ENCODE results near the gene ZBTB46.

The ZBTB46 gene

GRCh38 chr20:63745424-63745805 is 85.6 kb downstream of the ZBTB46 start:
- no peak for TF ChIP-seq CTCF (IDR thresholded peaks at IDR 0.05; ENCODE audit: low read depth, low read length, missing control alignments)
- H3K4me3 ChIP-seq (ENCODE audit: low read depth, low read length), result no peak overlapping the region
- no peak for DNase-seq (ENCODE audit: low read depth)

GRCh38 chr20:63744574-63745423 is 86.3 kb downstream of the ZBTB46 start:
- DNase-seq (ENCODE audit: low read depth), result no peak

GRCh38 chr20:63744158-63744557 is 86.9 kb downstream of the ZBTB46 start:
- H3K4me3 ChIP-seq (ENCODE audit: low read depth, low read length), result no peak overlapping the region
- TF ChIP-seq CTCF (IDR thresholded peaks at IDR 0.05; ENCODE audit: low read depth, low read length, missing control alignments), result no peak
- no peak for DNase-seq (ENCODE audit: low read depth)

More at GRCh38 chr20:63744574-63745423, 86.3 kb downstream of the ZBTB46 start:
- TF ChIP-seq CTCF (IDR thresholded peaks at IDR 0.05; ENCODE audit: low read depth, low read length, missing control alignments), result no peak
- no peak overlapping the region for H3K4me3 ChIP-seq (ENCODE audit: low read depth, low read length)

- TF ChIP-seq CTCF (IDR thresholded peaks at IDR 0.05; ENCODE audit: low read depth, low read length, missing control alignments), result no peak
- no peak overlapping the region for H3K4me3 ChIP-seq (ENCODE audit: low read depth, low read length)
- no peak for DNase-seq (ENCODE audit: low read depth)
Observed at GRCh38 chr20:63743210-63743970, 87.7 kb downstream of the ZBTB46 start.

GRCh38 chr20:63742381-63743024 is 88.6 kb downstream of the ZBTB46 start:
- DNase-seq (ENCODE audit: low read depth), result no peak
- no peak overlapping the region for H3K4me3 ChIP-seq (ENCODE audit: low read depth, low read length)
- TF ChIP-seq CTCF (IDR thresholded peaks at IDR 0.05; ENCODE audit: low read depth, low read length, missing control alignments), result no peak

GRCh38 chr20:63741676-63742380 is 89.2 kb downstream of the ZBTB46 start:
- no peak for TF ChIP-seq CTCF (IDR thresholded peaks at IDR 0.05; ENCODE audit: low read depth, low read length, missing control alignments)
- H3K4me3 ChIP-seq (ENCODE audit: low read depth, low read length), result no peak overlapping the region
- no peak for DNase-seq (ENCODE audit: low read depth)

Measured in GM12864 (cell line).